ENCODE data around the gene ANKRD55. TPM values are rescaled to one million over a fixed set of nuclear protein-coding genes. Genes with fewer than 3 reads are reported as not detected.

The ANKRD55 gene
- total and polyA plus RNA-seq, 9 of the 15 experiments (the other 6 are each of a cell fraction or from before 2014, with no cell fraction given) = 3.4 to 10.6 (median 6.5) TPM

- no peak for TF ChIP-seq CTCFL (IDR thresholded peaks at IDR 0.05; ENCODE audit: borderline replicate concordance, insufficient read depth, low read depth, low read length, poor library complexity, severe bottlenecking)
Measured at GRCh38 chr5:56092115-56092514, 141.0 kb downstream of the ANKRD55 start (continued).

- in situ Hi-C loops (cut with MboI) = no loop called here
- no peak for TF ChIP-seq ETV6 (IDR thresholded peaks at IDR 0.05; ENCODE audit: borderline replicate concordance in 1 of 2, low read depth in 2 of 2, low read length in 1 of 2)
- no peak for TF ChIP-seq ETV6 (CRISPR knock-in tag; IDR thresholded peaks at IDR 0.05; ENCODE audit: borderline replicate concordance)
- no peak for TF ChIP-seq JUND (IDR thresholded peaks at IDR 0.05; ENCODE audit: borderline replicate concordance, low read depth, low read length)
- no peak for TF ChIP-seq JUND (tag; IDR thresholded peaks at IDR 0.05; ENCODE audit: borderline replicate concordance, low read depth, low read length)
- TF ChIP-seq SLC30A9 (CRISPR knock-in tag; IDR thresholded peaks at IDR 0.05) = no peak
- TF ChIP-seq ZNF232 (CRISPR knock-in tag; IDR thresholded peaks at IDR 0.05) = no peak
- TF ChIP-seq PHF20 (IDR thresholded peaks at IDR 0.05; ENCODE audit: partially characterized antibody) = no peak
- TF ChIP-seq MEF2D (tag; conservative IDR thresholded peaks at IDR 0.05; ENCODE audit: low read depth) = no peak
- no peak for TF ChIP-seq ZNF592 (IDR thresholded peaks at IDR 0.05)
- TF ChIP-seq ZEB2 (IDR thresholded peaks at IDR 0.05) = no peak
- no peak for TF ChIP-seq ZNF707 (CRISPR knock-in tag; conservative IDR thresholded peaks at IDR 0.05)
- TF ChIP-seq ZNF175 (CRISPR knock-in tag; IDR thresholded peaks at IDR 0.05; ENCODE audit: low read depth) = no peak
- TF ChIP-seq HOXB6 (CRISPR knock-in tag; IDR thresholded peaks at IDR 0.05; ENCODE audit: borderline replicate concordance) = no peak
- TF ChIP-seq, protein P1, sequence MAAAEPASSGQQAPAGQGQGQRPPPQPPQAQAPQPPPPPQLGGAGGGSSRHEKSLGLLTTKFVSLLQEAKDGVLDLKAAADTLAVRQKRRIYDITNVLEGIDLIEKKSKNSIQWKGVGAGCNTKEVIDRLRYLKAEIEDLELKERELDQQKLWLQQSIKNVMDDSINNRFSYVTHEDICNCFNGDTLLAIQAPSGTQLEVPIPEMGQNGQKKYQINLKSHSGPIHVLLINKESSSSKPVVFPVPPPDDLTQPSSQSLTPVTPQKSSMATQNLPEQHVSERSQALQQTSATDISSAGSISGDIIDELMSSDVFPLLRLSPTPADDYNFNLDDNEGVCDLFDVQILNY (CRISPR knock-in tag; IDR thresholded peaks at IDR 0.05) = no peak
- no peaks in the 10 kb centered on the region for H3K27me3 ChIP-seq (ENCODE audit: control insufficient read depth in 2 of 2, insufficient read depth in 2 of 2, low read length in 2 of 2)
- H3K79me2 ChIP-seq (ENCODE audit: control insufficient read depth, insufficient read depth, low read length) = no peaks in the 10 kb centered on the region
- H3K36me3 ChIP-seq (ENCODE audit: control insufficient read depth, insufficient read depth, low read length) = no peaks in the 10 kb centered on the region
- POLR2A ChIA-PET = no interaction called here
- H4K20me1 ChIP-seq (replicated peaks; ENCODE audit: control insufficient read depth, insufficient read depth, low read length) = no peaks in the 10 kb centered on the region
- BruUV-seq (replicated peaks) = no TSS peak
- CTCF ChIA-PET (ENCODE audit: low intra/inter-chr PET ratio) = no interaction called here
- H3K4me3 ChIP-seq = no peak overlapping the region
- intact Hi-C loops (cut with micrococcal nuclease) = no loop called here
- no peak overlapping the region for H3K9ac ChIP-seq (ENCODE audit: insufficient read depth in 1 of 2, low read depth in 2 of 2, low read length in 2 of 2)
- ATAC-seq (no peak), FAIRE-seq (no peak), DNase-seq (ENCODE audit: extremely low read depth in 1 of 4, low spot score in 3 of 4) (no peak)
- H3K4me1 ChIP-seq (replicated peaks in 1 of 2; ENCODE audit: control insufficient read depth in 2 of 2, insufficient read depth in 2 of 2, low read length in 2 of 2) = peaks cover 0 to 12% of the 10 kb centered on the region in 2 experiments; a peak in 2 of 5 replicates
- H3K9me1 ChIP-seq (ENCODE audit: control insufficient read depth, insufficient read depth, low read length) = no peaks in the 10 kb centered on the region
- H3K27ac ChIP-seq (ENCODE audit: extremely low read depth, low read depth, low read length) = no peak overlapping the region
- no peak overlapping the region for H3K4me2 ChIP-seq (ENCODE audit: insufficient read depth, low read length)
- H3K9me3 ChIP-seq (replicated peaks; ENCODE audit: control insufficient read depth, insufficient read depth, low read depth, low read length) = no peaks in the 10 kb centered on the region
- no peak overlapping the region for H2AFZ ChIP-seq (ENCODE audit: low read depth, low read length)
Measured at GRCh38 chr5:56091664-56092063, 141.5 kb downstream of the ANKRD55 start.

All from K562 (cell line).